ENCODE results near the gene TSHZ1.

The TSHZ1 gene

DNA sequence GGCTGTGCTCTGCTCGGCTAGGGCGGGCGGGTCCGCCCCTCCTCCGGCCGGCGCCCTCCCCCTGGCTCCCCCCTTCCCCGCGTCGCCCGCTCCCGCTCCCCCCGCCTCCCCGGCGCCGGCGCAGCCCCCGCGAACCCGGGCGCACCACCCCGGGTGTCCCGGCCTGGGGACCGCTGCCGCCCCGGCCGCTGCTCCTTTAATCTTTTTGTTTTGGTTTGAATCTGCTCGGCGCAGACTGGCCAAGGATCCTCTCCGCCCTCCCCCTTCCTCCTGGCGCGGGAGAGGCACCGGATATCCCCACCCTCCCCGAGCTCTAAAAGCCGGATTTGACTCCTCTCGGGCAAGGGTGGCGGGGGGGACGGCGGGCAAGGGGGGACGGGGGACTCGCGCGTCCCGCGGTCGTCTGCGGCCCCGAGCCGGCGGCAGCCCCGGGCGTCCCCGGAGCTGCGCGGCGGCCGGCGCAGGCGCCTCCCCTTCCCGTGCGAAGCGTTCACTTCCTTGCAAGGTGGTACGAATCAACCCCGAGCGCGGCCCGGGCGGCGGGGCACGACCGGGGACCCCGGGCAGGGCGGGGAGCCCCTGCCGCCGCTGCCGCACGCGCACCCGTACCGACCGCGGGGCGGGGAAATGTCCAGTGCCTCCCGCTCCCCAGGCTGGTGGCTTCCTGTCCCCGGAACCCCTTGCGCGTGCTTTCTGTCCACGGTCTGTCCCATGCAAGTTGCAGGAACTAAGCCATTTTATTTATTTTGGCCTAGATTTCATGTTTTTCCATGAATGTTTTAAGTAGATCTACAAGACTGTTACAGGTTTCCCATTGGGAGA lies 1.3 kb upstream of the TSHZ1 start, which contains the start of gene PTGR3:
Gene PTGR3 (minus strand): TSS at position 11 of the 822 bp plus-strand sequence. CDS start 81 bp downstream, outside the sequence.
- Histone ChIP-seq H3K4me3 (ENCODE audit: low read depth, low read length) (peak within 1 kb of the TSS; percentile 91), H3K9me3 (ENCODE audit: control insufficient read depth, insufficient read depth, low read depth, low read length) (no peaks in the 10 kb centered on the region), H3K4me1 (ENCODE audit: control insufficient read depth, insufficient read depth, low read length) (peaks cover 35% of the 10 kb centered on the region), H3K27ac (ENCODE audit: extremely low read depth, low read depth, low read length) (peak within 1 kb of the TSS; percentile 99), H3K36me3 (ENCODE audit: control insufficient read depth in 2 of 2, insufficient read depth in 1 of 2, low read length in 2 of 2) (no peaks in the 10 kb centered on the region)
- ChIA-PET CTCF (interaction anchor here (0.6 to 0.9 kb wide), 4 partner anchors 44 to 550 kb away, joined by 3 to 5 read pairs (median 4); no protein-coding TSS in a partner anchor), POLR2A (interaction anchor here (0.6 to 0.7 kb wide), 3 partner anchors 33 to 611 kb away, joined by 3 read pairs; no protein-coding TSS in a partner anchor)
- no peak for TF ChIP-seq ZNF626 (tag by site-specific recombination; IDR thresholded peaks at IDR 0.05)
- TF ChIP-seq, protein P1, sequence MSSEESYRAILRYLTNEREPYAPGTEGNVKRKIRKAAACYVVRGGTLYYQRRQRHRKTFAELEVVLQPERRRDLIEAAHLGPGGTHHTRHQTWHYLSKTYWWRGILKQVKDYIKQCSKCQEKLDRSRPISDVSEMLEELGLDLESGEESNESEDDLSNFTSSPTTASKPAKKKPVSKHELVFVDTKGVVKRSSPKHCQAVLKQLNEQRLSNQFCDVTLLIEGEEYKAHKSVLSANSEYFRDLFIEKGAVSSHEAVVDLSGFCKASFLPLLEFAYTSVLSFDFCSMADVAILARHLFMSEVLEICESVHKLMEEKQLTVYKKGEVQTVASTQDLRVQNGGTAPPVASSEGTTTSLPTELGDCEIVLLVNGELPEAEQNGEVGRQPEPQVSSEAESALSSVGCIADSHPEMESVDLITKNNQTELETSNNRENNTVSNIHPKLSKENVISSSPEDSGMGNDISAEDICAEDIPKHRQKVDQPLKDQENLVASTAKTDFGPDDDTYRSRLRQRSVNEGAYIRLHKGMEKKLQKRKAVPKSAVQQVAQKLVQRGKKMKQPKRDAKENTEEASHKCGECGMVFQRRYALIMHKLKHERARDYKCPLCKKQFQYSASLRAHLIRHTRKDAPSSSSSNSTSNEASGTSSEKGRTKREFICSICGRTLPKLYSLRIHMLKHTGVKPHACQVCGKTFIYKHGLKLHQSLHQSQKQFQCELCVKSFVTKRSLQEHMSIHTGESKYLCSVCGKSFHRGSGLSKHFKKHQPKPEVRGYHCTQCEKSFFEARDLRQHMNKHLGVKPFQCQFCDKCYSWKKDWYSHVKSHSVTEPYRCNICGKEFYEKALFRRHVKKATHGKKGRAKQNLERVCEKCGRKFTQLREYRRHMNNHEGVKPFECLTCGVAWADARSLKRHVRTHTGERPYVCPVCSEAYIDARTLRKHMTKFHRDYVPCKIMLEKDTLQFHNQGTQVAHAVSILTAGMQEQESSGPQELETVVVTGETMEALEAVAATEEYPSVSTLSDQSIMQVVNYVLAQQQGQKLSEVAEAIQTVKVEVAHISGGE (tag by site-specific recombination; conservative IDR thresholded peaks at IDR 0.05; ENCODE audit: low read depth), result peak; percentile 54
- TF ChIP-seq, protein P2, sequence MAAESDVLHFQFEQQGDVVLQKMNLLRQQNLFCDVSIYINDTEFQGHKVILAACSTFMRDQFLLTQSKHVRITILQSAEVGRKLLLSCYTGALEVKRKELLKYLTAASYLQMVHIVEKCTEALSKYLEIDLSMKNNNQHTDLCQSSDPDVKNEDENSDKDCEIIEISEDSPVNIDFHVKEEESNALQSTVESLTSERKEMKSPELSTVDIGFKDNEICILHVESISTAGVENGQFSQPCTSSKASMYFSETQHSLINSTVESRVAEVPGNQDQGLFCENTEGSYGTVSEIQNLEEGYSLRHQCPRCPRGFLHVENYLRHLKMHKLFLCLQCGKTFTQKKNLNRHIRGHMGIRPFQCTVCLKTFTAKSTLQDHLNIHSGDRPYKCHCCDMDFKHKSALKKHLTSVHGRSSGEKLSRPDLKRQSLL (tag by site-specific recombination; IDR thresholded peaks at IDR 0.05), result no peak
- no peak for TF ChIP-seq ZNF670 (tag by site-specific recombination; IDR thresholded peaks at IDR 0.05; ENCODE audit: low read depth)
- no peak for TF ChIP-seq ZNF121 (tag by site-specific recombination; IDR thresholded peaks at IDR 0.05)
- TF ChIP-seq ZNF785 (tag by site-specific recombination; IDR thresholded peaks at IDR 0.05), result no peak
- TF ChIP-seq ZNF350 (tag by site-specific recombination; IDR thresholded peaks at IDR 0.05), result no peak
- TF ChIP-seq ZNF621 (tag by site-specific recombination; IDR thresholded peaks at IDR 0.05), result no peak
- peak; percentile 79 for TF ChIP-seq ZBTB20 (tag by site-specific recombination; IDR thresholded peaks at IDR 0.05)
- TF ChIP-seq KLF1 (tag by site-specific recombination; IDR thresholded peaks at IDR 0.05), result peak; percentile 31; the same call in 1 of the 2 replicates
- 0 out of 2 replicates have a peak, but pooled peaks have one; percentile 25 for TF ChIP-seq SP2 (tag by site-specific recombination; IDR thresholded peaks at IDR 0.05)
- TF ChIP-seq KLF16 (tag by site-specific recombination; IDR thresholded peaks at IDR 0.05), result no peak
- TF ChIP-seq, protein P3, sequence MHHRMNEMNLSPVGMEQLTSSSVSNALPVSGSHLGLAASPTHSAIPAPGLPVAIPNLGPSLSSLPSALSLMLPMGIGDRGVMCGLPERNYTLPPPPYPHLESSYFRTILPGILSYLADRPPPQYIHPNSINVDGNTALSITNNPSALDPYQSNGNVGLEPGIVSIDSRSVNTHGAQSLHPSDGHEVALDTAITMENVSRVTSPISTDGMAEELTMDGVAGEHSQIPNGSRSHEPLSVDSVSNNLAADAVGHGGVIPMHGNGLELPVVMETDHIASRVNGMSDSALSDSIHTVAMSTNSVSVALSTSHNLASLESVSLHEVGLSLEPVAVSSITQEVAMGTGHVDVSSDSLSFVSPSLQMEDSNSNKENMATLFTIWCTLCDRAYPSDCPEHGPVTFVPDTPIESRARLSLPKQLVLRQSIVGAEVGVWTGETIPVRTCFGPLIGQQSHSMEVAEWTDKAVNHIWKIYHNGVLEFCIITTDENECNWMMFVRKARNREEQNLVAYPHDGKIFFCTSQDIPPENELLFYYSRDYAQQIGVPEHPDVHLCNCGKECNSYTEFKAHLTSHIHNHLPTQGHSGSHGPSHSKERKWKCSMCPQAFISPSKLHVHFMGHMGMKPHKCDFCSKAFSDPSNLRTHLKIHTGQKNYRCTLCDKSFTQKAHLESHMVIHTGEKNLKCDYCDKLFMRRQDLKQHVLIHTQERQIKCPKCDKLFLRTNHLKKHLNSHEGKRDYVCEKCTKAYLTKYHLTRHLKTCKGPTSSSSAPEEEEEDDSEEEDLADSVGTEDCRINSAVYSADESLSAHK (tag by site-specific recombination; IDR thresholded peaks at IDR 0.05), result peak; percentile 10; the same call in 1 of the 2 replicates
- TF ChIP-seq ZSCAN23 (tag by site-specific recombination; IDR thresholded peaks at IDR 0.05), result no peak
- TF ChIP-seq SALL2 (tag by site-specific recombination; IDR thresholded peaks at IDR 0.05; ENCODE audit: borderline replicate concordance), result no peak
- TF ChIP-seq ZEB2 (tag by site-specific recombination; IDR thresholded peaks at IDR 0.05), result 0 out of 2 replicates have a peak, but pooled peaks have one; percentile 15
- peak; percentile 57 for TF ChIP-seq IKZF3 (tag by site-specific recombination; IDR thresholded peaks at IDR 0.05)
- TF ChIP-seq EGR2 (tag by site-specific recombination; IDR thresholded peaks at IDR 0.05; ENCODE audit: low read depth), result no peak
- TF ChIP-seq, protein P4, sequence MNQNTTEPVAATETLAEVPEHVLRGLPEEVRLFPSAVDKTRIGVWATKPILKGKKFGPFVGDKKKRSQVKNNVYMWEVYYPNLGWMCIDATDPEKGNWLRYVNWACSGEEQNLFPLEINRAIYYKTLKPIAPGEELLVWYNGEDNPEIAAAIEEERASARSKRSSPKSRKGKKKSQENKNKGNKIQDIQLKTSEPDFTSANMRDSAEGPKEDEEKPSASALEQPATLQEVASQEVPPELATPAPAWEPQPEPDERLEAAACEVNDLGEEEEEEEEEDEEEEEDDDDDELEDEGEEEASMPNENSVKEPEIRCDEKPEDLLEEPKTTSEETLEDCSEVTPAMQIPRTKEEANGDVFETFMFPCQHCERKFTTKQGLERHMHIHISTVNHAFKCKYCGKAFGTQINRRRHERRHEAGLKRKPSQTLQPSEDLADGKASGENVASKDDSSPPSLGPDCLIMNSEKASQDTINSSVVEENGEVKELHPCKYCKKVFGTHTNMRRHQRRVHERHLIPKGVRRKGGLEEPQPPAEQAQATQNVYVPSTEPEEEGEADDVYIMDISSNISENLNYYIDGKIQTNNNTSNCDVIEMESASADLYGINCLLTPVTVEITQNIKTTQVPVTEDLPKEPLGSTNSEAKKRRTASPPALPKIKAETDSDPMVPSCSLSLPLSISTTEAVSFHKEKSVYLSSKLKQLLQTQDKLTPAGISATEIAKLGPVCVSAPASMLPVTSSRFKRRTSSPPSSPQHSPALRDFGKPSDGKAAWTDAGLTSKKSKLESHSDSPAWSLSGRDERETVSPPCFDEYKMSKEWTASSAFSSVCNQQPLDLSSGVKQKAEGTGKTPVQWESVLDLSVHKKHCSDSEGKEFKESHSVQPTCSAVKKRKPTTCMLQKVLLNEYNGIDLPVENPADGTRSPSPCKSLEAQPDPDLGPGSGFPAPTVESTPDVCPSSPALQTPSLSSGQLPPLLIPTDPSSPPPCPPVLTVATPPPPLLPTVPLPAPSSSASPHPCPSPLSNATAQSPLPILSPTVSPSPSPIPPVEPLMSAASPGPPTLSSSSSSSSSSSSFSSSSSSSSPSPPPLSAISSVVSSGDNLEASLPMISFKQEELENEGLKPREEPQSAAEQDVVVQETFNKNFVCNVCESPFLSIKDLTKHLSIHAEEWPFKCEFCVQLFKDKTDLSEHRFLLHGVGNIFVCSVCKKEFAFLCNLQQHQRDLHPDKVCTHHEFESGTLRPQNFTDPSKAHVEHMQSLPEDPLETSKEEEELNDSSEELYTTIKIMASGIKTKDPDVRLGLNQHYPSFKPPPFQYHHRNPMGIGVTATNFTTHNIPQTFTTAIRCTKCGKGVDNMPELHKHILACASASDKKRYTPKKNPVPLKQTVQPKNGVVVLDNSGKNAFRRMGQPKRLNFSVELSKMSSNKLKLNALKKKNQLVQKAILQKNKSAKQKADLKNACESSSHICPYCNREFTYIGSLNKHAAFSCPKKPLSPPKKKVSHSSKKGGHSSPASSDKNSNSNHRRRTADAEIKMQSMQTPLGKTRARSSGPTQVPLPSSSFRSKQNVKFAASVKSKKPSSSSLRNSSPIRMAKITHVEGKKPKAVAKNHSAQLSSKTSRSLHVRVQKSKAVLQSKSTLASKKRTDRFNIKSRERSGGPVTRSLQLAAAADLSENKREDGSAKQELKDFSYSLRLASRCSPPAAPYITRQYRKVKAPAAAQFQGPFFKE (tag by site-specific recombination; IDR thresholded peaks at IDR 0.05; ENCODE audit: borderline replicate concordance), result no peak
- 0 out of 2 replicates have a peak, but pooled peaks have one; percentile 11 for TF ChIP-seq ZBTB8A (tag by site-specific recombination; IDR thresholded peaks at IDR 0.05)
- TF ChIP-seq ZNF610 (tag by site-specific recombination; IDR thresholded peaks at IDR 0.05; ENCODE audit: borderline replicate concordance), result no peak
- no peak for TF ChIP-seq ZBTB1 (tag by site-specific recombination; IDR thresholded peaks at IDR 0.05)
- peak; percentile 53; the same call in 1 of the 2 replicates for TF ChIP-seq ZXDB (tag by site-specific recombination; IDR thresholded peaks at IDR 0.05)
- 0 out of 2 replicates have a peak, but pooled peaks have one; percentile 3 for TF ChIP-seq ZNF37A (tag by site-specific recombination; IDR thresholded peaks at IDR 0.05)

Measured in HEK293 (cell line).